CD4-positive, alpha-beta T cell treated with Interleukin-17A for 4 hours (primary cell): Measurements from ENCODE around the gene ARHGAP1.

Experiments
- DNase-seq: peaks from one replicate; pipeline ENCODE4 v3.0.0-alpha.2; 2020; ENCODE audit warnings: mixed read lengths

Gene ARHGAP1

GRCh38 chr11:46635557-46636139, 64.8 kb downstream of the ARHGAP1 start:
- no peak for DNase-seq

- DNase-seq, result no peak
These were observed 66.9 kb downstream of the ARHGAP1 start for GRCh38 chr11:46633291-46634217.

- DNase-seq, result no peak
These were observed 67.9 kb downstream of the ARHGAP1 start for GRCh38 chr11:46632502-46632901.

GRCh38 chr11:46631676-46632075, 68.7 kb downstream of the ARHGAP1 start:
- no peak for DNase-seq

- no peak for DNase-seq
These were observed 70.2 kb downstream of the ARHGAP1 start for GRCh38 chr11:46630237-46630636.

GRCh38 chr11:46628961-46629360, 71.5 kb downstream of the ARHGAP1 start:
- no peak for DNase-seq
